Measurements from ENCODE around the gene CAP2.
"Not testable (repeated sequence)": the region's sequence is repeated elsewhere in the genome, so short reads cannot be mapped to it uniquely, and the experiment has no call there.

CAP2 gene

GRCh38 chr6:17439243-17439993 is 46.0 kb downstream of the CAP2 start:
- no peak for TF ChIP-seq ZNF274 (IDR thresholded peaks at IDR 0.05; ENCODE audit: low read depth, low read length)
- H3K4me3 ChIP-seq (ENCODE audit: low read length) = no peak overlapping the region

- not testable (repeated sequence) for H3K4me3 ChIP-seq (ENCODE audit: low read length)
These were observed 47.4 kb downstream of the CAP2 start for GRCh38 chr6:17440811-17441210.

GRCh38 chr6:17442196-17442595 is 48.8 kb downstream of the CAP2 start:
- H3K4me3 ChIP-seq (ENCODE audit: low read length) = no peak overlapping the region
- no peak for TF ChIP-seq ZNF274 (IDR thresholded peaks at IDR 0.05; ENCODE audit: low read depth, low read length)

GRCh38 chr6:17446713-17447112 is 53.3 kb downstream of the CAP2 start:
- TF ChIP-seq ZNF274 (IDR thresholded peaks at IDR 0.05; ENCODE audit: low read depth, low read length) = no peak
- no peak overlapping the region for H3K4me3 ChIP-seq (ENCODE audit: low read length)

DNA sequence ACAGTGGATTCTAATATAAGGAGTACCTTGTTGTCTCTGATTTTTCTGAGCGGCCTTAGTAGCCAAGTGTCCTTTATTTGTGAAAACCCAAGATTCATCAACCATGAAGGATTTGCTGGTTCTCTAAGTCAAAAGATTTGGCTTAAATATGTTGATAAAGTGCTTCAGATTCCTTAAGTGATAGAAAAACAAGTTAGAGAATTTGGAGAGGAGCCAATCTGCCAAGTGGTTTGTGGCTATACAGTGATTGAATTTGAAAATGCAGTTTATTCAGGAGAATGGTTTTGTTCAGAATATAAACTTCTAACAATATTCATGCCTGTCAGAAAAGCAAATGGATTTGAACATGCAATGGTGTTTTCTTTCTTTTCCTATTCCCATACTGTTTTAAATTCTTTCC is 54.8 kb downstream of the CAP2 start:
- no peak for TF ChIP-seq ZNF274 (IDR thresholded peaks at IDR 0.05; ENCODE audit: low read depth, low read length)

GRCh38 chr6:17450397-17450796 is 57.0 kb downstream of the CAP2 start:
- TF ChIP-seq ZNF274 (IDR thresholded peaks at IDR 0.05; ENCODE audit: low read depth, low read length) = no peak

More for the DNA sequence above, 54.8 kb downstream of the CAP2 start:
- no peak overlapping the region for H3K4me3 ChIP-seq (ENCODE audit: low read length)

DNA sequence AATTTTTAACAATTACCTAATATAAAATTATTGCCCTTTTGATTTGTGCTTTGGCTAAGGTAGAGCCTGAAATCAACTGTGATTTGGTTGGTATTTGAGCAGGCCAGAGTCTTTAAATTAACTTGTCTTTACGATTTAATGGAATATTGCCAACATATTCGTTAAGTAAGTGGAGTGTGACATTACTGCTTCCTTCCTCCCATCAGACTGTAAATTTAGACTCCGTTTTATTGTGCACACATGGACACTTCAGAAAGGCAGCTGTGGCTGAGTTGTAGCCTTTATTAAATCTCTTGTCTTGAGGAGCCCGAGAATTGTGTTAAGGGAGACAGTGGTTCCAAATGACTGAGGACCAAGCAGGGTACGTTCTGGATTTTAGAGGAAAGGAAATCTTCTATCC is 57.4 kb downstream of the CAP2 start:
- no peak for TF ChIP-seq ZNF274 (IDR thresholded peaks at IDR 0.05; ENCODE audit: low read depth, low read length)
- H3K4me3 ChIP-seq (ENCODE audit: low read length) = no peak overlapping the region

More at GRCh38 chr6:17450397-17450796, 57.0 kb downstream of the CAP2 start:
- H3K4me3 ChIP-seq (ENCODE audit: low read length) = no peak overlapping the region

DNA sequence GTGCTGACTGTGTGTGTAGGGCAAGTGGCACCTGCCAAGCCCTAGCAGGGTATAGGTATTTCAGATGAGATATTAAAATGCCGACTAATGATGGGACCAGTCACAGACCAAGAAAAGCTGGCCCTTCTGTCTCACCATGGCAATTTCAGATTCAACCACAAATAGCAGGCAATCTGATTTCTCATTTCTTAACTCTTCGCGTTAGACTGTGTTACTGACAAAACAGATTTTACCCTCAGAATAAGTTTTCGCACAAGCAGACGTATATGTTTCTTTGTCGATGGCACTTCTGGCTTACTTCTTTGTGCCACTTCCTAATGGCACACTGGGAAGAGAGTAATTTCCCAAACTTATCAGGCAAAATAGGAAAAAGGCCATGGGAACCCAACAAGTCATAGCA is 58.7 kb downstream of the CAP2 start:
- TF ChIP-seq ZNF274 (IDR thresholded peaks at IDR 0.05; ENCODE audit: low read depth, low read length) = no peak
- H3K4me3 ChIP-seq (ENCODE audit: low read length) = no peak overlapping the region

DNA sequence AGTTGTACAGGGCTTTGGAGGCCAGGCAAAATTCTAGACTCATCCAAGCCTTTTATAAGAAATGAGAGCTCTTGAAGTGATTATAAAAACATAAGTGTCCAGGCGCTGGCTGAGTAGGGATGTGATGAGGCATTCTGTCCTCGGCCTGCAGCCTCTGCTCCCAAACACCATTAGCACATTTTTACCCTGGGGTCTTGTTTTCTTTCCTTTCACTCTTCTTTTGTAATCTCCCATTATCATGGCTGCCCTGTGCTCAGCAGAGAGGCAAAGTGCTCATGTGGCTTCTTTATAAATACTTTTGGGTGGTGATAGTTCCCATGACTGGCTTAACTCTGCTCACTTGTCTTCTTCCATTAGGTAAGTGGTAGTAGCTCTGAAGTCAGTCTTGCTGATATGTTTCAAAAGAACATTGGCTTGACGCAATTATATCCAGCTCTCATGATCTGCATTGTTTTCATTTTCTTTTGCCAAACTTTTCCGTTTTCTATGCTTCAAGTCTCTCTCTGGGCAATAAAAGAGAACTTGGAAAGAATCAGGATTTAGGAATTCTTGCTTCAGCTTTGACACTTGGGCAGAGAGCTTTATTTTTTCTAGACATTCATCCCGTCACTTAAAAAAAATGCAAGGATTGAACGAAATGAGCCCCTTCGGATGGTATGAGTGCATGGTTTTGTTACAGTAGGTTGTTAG is 61.1 kb downstream of the CAP2 start:
- no peak overlapping the region for H3K4me3 ChIP-seq (ENCODE audit: low read length)
- no peak for TF ChIP-seq ZNF274 (IDR thresholded peaks at IDR 0.05; ENCODE audit: low read depth, low read length)

DNA sequence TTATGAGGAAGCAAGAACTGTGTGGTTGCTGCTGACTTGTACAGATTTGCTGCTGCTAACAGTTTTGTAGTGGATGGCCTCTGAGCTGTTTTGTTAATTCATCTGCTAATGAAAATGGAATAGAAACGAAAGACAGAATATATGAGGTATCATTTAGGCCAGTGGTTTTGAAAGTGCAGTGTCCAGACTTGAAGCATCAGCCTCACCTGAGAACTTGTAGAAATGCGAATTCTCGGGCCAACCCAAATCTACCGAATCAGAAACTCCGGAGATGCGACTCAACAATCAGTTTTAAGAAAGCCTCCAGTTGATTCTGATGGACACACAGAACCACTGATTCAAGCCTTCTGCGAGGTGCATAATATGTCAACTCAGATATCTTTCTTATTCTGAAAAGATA is 62.5 kb downstream of the CAP2 start:
- no peak overlapping the region for H3K4me3 ChIP-seq (ENCODE audit: low read length)
- no peak for TF ChIP-seq ZNF274 (IDR thresholded peaks at IDR 0.05; ENCODE audit: low read depth, low read length)

DNA sequence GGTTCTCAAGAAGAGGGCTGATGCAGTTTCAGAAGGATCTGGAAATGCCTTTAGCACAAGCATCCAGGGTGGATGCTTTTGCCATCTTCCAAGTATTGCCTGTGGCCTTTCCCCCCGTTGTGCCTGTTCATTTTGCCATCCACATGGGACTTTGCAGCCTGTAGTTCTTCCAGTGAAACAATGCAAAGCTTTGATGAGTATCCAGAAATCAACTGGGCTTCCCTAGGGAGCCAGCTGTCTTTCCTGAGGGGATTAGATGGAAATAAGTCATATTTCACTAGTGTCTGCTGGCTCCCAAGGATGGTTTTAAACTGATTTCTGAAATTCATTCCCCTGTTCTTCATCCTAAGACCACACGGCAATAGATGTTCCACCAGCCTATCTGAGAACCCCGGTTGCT is 63.3 kb downstream of the CAP2 start:
- TF ChIP-seq ZNF274 (IDR thresholded peaks at IDR 0.05; ENCODE audit: low read depth, low read length) = no peak

GRCh38 chr6:17457405-17457804 is 64.0 kb downstream of the CAP2 start:
- H3K4me3 ChIP-seq (ENCODE audit: low read length) = no peak overlapping the region
- no peak for TF ChIP-seq ZNF274 (IDR thresholded peaks at IDR 0.05; ENCODE audit: low read depth, low read length)

More for the DNA sequence above, 63.3 kb downstream of the CAP2 start:
- no peak overlapping the region for H3K4me3 ChIP-seq (ENCODE audit: low read length)

DNA sequence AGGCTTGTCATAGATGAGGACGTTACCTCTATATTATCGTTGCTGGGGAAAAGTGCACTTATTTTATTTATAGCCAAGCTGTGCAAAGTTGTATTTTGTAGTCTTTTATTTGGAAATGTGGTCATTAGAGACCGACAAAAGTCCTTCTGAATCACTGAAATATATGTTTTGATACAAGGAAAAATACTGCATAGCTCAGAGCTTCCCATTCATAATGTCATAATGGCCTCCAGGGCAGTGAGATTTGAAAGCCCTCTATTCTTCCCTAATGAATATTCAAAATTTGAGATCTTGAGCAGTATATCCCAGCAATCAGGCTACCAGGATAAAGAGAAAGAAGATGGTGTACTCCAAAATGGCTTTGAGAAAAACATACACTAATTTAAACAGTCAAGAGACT is 64.6 kb downstream of the CAP2 start:
- TF ChIP-seq ZNF274 (IDR thresholded peaks at IDR 0.05; ENCODE audit: low read depth, low read length) = no peak
- no peak overlapping the region for H3K4me3 ChIP-seq (ENCODE audit: low read length)

DNA sequence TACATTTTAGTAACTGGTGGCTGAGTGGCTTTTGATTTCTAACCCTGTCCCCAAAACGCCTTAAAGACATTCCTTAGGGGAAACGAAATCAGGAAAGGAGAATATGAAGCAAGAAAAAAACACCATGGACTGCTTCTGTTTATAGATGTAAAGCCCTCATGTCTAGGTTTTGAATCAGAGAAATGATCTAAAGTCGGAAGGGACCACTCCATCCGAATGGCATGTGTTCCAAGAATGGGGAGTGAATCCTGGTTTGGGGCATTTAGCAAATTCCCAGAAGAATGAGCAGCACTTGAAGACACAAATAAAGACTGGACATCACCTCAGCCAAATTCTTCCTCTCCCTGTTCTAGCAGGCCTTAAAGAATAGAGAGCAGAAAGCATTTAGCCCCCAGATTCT is 65.6 kb downstream of the CAP2 start:
- TF ChIP-seq ZNF274 (IDR thresholded peaks at IDR 0.05; ENCODE audit: low read depth, low read length) = no peak
- no peak overlapping the region for H3K4me3 ChIP-seq (ENCODE audit: low read length)

- TF ChIP-seq ZNF274 (IDR thresholded peaks at IDR 0.05; ENCODE audit: low read depth, low read length) = no peak
These were observed 67.5 kb downstream of the CAP2 start for GRCh38 chr6:17460862-17461261.

More at GRCh38 chr6:17460862-17461261, 67.5 kb downstream of the CAP2 start:
- H3K4me3 ChIP-seq (ENCODE audit: low read length) = no peak overlapping the region
